ENCODE results near the gene SNX18.

Gene SNX18

DNA sequence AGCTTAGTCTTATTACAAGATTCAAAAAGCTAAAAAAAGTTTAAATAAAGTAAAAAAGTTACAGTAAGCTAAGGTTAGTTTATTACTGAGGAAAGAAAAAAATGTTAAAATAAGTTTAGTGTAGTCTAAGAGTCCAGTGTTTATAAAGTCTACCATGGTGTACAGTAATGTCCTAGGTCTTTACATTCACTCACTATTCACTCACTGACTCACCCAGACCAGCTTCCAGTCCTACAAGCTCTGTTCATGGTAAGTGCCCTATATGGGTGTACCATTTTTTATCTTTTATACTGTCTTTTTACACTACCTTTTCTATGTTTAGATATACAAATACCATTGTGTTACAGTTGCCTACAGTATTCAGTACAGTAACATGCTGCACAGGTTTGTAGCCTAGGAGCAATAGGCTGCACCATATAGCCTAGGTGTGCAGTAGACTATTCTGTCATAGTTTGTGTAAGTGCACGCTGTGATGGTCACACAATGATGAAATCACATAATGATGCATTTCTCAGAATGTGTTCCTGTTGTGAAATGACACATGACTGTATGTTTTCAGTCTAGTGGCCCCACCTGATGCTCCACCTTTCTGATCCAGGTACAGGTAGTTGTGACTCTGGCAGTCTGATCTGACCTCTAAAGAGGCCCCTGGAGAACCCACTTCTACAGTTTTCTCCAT lies 45.7 kb downstream of the SNX18 start:
- no peak for DNase-seq

GRCh38 chr5:54567996-54568395 lies 50.4 kb downstream of the SNX18 start:
- in situ Hi-C loops (cut with MboI; ENCODE audit: low pct_unique_long_range_greater_than_20kb, low sequenced_read_pairs) = no loop called here
- DNase-seq = no peak

More for the DNA sequence above, 45.7 kb downstream of the SNX18 start:
- in situ Hi-C loops (cut with MboI; ENCODE audit: low pct_unique_long_range_greater_than_20kb, low sequenced_read_pairs) = no loop called here

- no peak for DNase-seq
- in situ Hi-C loops (cut with MboI; ENCODE audit: low pct_unique_long_range_greater_than_20kb, low sequenced_read_pairs) = no loop called here
These were observed 53.4 kb downstream of the SNX18 start for GRCh38 chr5:54570916-54571315.

DNA sequence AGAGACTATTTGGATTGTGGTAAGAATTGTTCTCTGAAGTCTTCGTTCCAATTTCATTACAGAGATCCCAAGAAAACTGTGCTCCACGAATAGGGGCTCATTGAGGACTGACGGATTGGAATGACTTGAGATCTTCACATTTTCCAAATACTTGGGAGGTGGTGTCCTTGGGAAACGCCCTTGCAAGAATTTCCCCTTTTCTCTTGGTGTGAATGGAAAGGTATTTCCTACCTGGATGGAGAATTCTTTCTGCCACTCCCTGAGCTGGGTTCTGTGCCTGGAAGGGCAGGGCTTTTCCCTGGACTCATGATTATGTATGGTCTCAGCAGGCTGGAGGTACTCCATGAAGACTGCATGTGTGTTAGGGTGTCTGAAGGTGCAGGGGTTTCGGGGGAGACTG lies 53.9 kb downstream of the SNX18 start:
- in situ Hi-C loops (cut with MboI; ENCODE audit: low pct_unique_long_range_greater_than_20kb, low sequenced_read_pairs) = no loop called here
- no peak for DNase-seq

DNA sequence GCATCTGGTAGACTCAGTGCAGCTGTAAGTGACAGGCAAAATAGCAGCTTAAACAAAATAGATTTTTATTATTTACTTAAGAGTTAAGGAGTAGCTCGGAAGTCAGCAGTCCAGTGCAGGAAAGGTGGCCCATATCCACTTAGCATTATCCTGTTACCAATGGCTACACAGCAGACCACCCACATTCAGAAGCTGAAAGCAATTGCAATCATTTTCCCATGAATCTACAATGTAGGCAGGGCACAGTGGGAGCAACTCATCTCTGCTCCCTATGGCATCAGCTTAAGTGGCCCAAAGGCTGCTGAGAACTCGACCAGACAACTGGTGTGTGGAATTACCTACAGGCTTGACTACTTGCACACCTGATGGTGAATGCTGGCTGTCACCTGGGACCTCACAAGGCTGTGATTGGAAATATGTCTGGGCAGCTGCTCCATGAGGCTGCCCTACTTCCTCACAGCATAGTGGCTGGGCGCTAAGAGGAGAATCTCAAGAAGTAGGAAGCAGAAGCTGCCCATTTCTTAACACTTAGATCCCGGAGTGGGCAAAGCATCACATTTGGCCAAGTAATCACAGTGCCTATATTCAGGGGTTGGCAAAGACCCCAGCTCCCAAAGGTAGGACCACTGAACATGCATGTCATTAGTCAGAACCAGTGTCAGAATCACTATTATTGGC lies 56.4 kb downstream of the SNX18 start:
- no peak for DNase-seq
- in situ Hi-C loops (cut with MboI; ENCODE audit: low pct_unique_long_range_greater_than_20kb, low sequenced_read_pairs) = no loop called here

- in situ Hi-C loops (cut with MboI; ENCODE audit: low pct_unique_long_range_greater_than_20kb, low sequenced_read_pairs) = no loop called here
- DNase-seq = no peak
These were observed 60.0 kb downstream of the SNX18 start for GRCh38 chr5:54577528-54577927.

GRCh38 chr5:54577937-54578653 lies 60.5 kb downstream of the SNX18 start:
- no peak for DNase-seq
- in situ Hi-C loops (cut with MboI; ENCODE audit: low pct_unique_long_range_greater_than_20kb, low sequenced_read_pairs) = no loop called here

DNA sequence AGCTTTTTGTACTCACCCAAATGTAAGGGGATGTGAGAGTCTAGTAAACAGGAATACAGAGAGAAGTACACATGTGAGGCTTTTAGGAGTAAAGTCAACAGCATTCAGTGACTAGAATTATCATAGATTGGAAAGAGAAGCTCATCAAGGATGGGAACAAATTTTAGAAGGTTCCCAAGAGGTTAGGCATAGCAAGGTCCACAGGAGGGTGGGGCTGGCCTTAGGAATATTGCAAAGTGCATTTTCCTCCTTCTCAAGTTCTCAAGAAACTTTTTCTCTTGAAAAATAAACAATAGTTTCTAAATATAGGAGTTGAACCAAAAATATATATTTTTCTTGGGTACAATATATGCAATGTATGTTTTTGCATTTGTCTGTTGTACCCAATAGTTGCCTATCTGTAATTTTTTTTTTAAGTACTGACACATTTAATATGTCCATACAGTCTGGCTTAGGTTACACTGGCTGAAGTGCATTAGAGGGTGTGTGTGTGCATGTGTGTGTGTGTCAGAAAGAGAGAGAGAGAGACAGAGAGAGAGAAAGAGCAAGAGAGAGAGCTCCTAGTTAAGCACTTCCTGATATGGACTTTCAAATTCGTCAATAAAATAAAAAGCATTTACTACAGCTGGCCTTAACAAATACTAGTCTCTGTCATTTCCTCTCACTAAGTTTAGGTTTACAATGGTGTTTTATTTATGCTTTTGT lies 62.2 kb downstream of the SNX18 start:
- in situ Hi-C loops (cut with MboI; ENCODE audit: low pct_unique_long_range_greater_than_20kb, low sequenced_read_pairs) = no loop called here
- no peak for DNase-seq

- no peak for DNase-seq
- in situ Hi-C loops (cut with MboI; ENCODE audit: low pct_unique_long_range_greater_than_20kb, low sequenced_read_pairs) = no loop called here
These were observed 63.6 kb downstream of the SNX18 start for GRCh38 chr5:54580997-54581811.

DNA sequence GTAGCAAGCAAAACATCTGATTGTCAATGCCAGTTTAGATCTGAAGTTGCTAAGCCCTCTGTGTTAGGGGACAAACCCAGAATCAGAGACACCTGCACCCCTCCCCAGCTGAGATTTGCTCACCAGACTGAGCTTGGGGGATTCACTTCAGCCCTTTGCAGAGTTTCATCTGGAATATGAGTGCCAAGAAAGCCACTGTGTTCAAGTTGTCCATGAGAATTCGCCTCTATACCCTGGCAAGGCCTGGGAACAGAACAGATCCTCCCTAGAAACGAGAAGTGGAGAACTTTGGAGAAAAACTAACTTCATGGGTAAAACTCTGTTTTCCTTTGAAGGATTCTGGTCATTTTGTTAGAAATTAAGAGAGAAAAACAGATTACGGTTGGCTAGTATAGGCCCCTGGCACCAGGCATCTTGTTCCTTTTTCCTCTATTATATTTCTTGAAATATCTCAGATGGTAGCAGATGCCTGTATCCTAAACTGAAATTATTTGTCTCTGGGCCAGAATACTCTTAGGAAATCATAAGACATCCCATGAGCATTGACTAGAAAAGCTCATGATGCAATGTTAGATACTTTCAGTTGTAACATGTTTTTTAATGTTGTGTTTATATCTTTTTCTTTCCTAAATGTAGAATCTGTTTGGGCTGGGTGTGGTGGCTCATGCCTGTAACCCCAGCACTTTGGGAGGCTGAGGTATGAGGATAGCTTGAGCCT lies 64.4 kb downstream of the SNX18 start:
- in situ Hi-C loops (cut with MboI; ENCODE audit: low pct_unique_long_range_greater_than_20kb, low sequenced_read_pairs) = no loop called here
- no peak for DNase-seq

DNA sequence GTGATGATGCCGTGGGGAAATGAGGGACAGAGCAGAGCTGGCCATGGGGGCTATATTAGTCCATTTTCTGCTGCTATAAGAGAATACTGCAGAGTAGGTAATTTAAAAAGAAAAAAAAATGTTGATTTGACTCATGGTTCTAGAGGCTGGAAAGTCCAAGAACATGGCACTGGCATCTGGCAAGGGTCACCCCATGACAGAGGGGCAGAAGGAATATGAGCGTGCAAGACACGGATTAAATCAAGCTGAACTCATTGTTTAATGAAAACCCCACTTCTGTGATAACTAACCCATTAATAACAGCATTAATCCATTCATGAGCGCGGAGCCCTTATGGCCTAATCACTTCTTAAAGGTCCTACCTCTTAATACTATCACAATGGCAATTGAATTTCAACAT lies 68.8 kb downstream of the SNX18 start:
- in situ Hi-C loops (cut with MboI; ENCODE audit: low pct_unique_long_range_greater_than_20kb, low sequenced_read_pairs) = no loop called here
- no peak for DNase-seq

- DNase-seq = no peak
- in situ Hi-C loops (cut with MboI; ENCODE audit: low pct_unique_long_range_greater_than_20kb, low sequenced_read_pairs) = no loop called here
These were observed 72.2 kb downstream of the SNX18 start for GRCh38 chr5:54589786-54590185.

- in situ Hi-C loops (cut with MboI; ENCODE audit: low pct_unique_long_range_greater_than_20kb, low sequenced_read_pairs) = no loop called here
- peak; percentile 77 for DNase-seq
These were observed 73.3 kb downstream of the SNX18 start for GRCh38 chr5:54590824-54591223.

DNA sequence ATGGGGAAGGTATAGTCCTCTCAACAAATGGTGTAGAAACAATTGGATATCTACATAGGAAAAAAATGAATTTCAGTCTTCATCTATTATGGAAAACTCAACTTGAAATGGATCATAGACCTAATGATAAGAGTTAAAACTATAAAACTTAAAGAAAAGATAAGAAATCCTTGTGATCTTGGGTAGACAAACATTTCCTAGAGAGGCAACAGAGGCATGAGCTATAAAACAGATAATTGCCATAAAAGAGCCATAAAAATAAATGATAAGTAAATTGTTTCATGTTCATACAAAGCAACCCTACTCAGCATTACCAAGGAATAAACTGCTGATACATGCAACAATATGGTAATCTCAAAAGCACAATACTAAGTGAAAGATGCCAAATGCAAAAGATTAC lies 76.2 kb downstream of the SNX18 start:
- in situ Hi-C loops (cut with MboI; ENCODE audit: low pct_unique_long_range_greater_than_20kb, low sequenced_read_pairs) = no loop called here
- no peak for DNase-seq

- no peak for DNase-seq
- in situ Hi-C loops (cut with MboI; ENCODE audit: low pct_unique_long_range_greater_than_20kb, low sequenced_read_pairs) = no loop called here
These were observed 76.6 kb downstream of the SNX18 start for GRCh38 chr5:54594181-54594580.

- in situ Hi-C loops (cut with MboI; ENCODE audit: low pct_unique_long_range_greater_than_20kb, low sequenced_read_pairs) = no loop called here
These were observed 78.2 kb downstream of the SNX18 start for GRCh38 chr5:54595721-54596120.

More at GRCh38 chr5:54595721-54596120, 78.2 kb downstream of the SNX18 start:
- no peak for DNase-seq

Measured in KBM-7 (cell line).